Right lobe of liver (tissue), 4 donors: ENCODE measurements around the gene PAQR7.

Source experiments
- CTCF ChIP-seq, 4 donors: fragments of 200-600 bp in 3 of 4; fragments of 450-650 bp in 1 of 4; IDR thresholded peaks; one replicate each; pipeline versions ENCODE4 v1.5.1 to v1.8.0; 2016 to 2022; ENCODE audit warnings: antibody characterized with exemption in 4 of 4, mild to moderate bottlenecking in 2 of 4
- POLR2A ChIP-seq: fragments of 450-650 bp; IDR thresholded peaks from one replicate; pipeline ENCODE4 v1.6.1; 2017; ENCODE audit warnings: antibody characterized with exemption, mild to moderate bottlenecking
- donor health status: DM: no; HTN: no; CAD: no.
- donor health status: DM: no; HTN: no; CAD: no.
- donor health status: DM: no; HTN: yes; CAD: no.

GRCh38 chr1:25871704-25872494 lies 3.6 kb downstream of the PAQR7 start:
- TF ChIP-seq POLR2A (no peak), CTCF (IDR thresholded peaks at IDR 0.05) (no peak)
